Liver (tissue), 3 donors: Measurements from ENCODE around the gene CDH23.

Source experiments
- ATF3 ChIP-seq: IDR thresholded peaks from 2 replicates; pipeline ENCODE4 v1.6.1; 2016; ENCODE audit warnings: antibody characterized with exemption
- CTCF ChIP-seq: fragments of 150-350 bp; IDR thresholded peaks from 2 replicates; pipeline ENCODE4 v1.5.1; 2017; ENCODE audit warnings: improper control_type of control experiment, low read depth, low read length; ENCODE audit not compliant: missing input control
- EGR1 ChIP-seq, 2 donors: IDR thresholded peaks; 2 replicates each; pipeline ENCODE4 v1.6.1; 2016 to 2018; ENCODE audit warnings: antibody characterized with exemption in 2 of 2, low read depth in 2 of 2
- FOXA1 ChIP-seq: IDR thresholded peaks from 2 replicates; pipeline ENCODE4 v1.6.1; 2016; ENCODE audit warnings: antibody characterized with exemption
- GABPA ChIP-seq, 2 donors: IDR thresholded peaks in 1 of 2; conservative IDR thresholded peaks in 1 of 2; 2 replicates each; pipeline ENCODE4 v1.6.1; 2016; ENCODE audit warnings: antibody characterized with exemption in 2 of 2, mild to moderate bottlenecking in 1 of 2, moderate library complexity in 1 of 2
- HNF4A ChIP-seq, 2 donors: conservative IDR thresholded peaks; 2 replicates each; pipeline ENCODE4 v1.6.1; 2016; ENCODE audit warnings: antibody characterized with exemption in 2 of 2, mild to moderate bottlenecking in 2 of 2
- MAX ChIP-seq: IDR thresholded peaks from 2 replicates; pipeline ENCODE4 v1.6.1; 2016; ENCODE audit warnings: antibody characterized with exemption
- REST ChIP-seq: IDR thresholded peaks from 2 replicates; pipeline ENCODE4 v1.6.1; 2016; ENCODE audit warnings: antibody characterized with exemption, mild to moderate bottlenecking
- SP1 ChIP-seq: IDR thresholded peaks from 2 replicates; pipeline ENCODE4 v1.6.1; 2018; ENCODE audit warnings: antibody characterized with exemption, mild to moderate bottlenecking
- TAF1 ChIP-seq: conservative IDR thresholded peaks from 2 replicates; pipeline ENCODE4 v1.6.1; 2016; ENCODE audit warnings: antibody characterized with exemption, mild to moderate bottlenecking
- YY1 ChIP-seq: IDR thresholded peaks from 2 replicates; pipeline ENCODE4 v1.6.1; 2016; ENCODE audit warnings: antibody characterized with exemption, mild to moderate bottlenecking
- donor health status: healthy.
- donor health status: healthy.

GRCh38 chr10:71812913-71813590, 416.3 kb downstream of the CDH23 start:
- TF ChIP-seq CTCF: no peak
- no peak for TF ChIP-seq YY1
- no peak for TF ChIP-seq GABPA (IDR thresholded peaks at IDR 0.05 in 1 of 2, conservative IDR thresholded peaks at IDR 0.05 in 1 of 2)
- no peak for TF ChIP-seq SP1
- TF ChIP-seq HNF4A (conservative IDR thresholded peaks at IDR 0.05): no peak
- TF ChIP-seq FOXA1: no peak
- no peak for TF ChIP-seq MAX
- no peak for TF ChIP-seq TAF1
- no peak for TF ChIP-seq REST
- no peak for TF ChIP-seq ATF3
- no peak for TF ChIP-seq EGR1 (IDR thresholded peaks at IDR 0.05; ENCODE audit: low read depth in 2 of 2)
